GM19324 (cell line): ENCODE data around the gene SVBP.

ENCODE experiments used
- ATAC-seq: cut with Tn5 transposase; IDR thresholded peaks from one replicate; pipeline ENCODE4 v1.9.1; 2021; ENCODE audit warnings: mild to moderate bottlenecking, moderate library complexity; ENCODE audit not compliant: unreplicated experiment, low FRiP score

Gene SVBP

DNA sequence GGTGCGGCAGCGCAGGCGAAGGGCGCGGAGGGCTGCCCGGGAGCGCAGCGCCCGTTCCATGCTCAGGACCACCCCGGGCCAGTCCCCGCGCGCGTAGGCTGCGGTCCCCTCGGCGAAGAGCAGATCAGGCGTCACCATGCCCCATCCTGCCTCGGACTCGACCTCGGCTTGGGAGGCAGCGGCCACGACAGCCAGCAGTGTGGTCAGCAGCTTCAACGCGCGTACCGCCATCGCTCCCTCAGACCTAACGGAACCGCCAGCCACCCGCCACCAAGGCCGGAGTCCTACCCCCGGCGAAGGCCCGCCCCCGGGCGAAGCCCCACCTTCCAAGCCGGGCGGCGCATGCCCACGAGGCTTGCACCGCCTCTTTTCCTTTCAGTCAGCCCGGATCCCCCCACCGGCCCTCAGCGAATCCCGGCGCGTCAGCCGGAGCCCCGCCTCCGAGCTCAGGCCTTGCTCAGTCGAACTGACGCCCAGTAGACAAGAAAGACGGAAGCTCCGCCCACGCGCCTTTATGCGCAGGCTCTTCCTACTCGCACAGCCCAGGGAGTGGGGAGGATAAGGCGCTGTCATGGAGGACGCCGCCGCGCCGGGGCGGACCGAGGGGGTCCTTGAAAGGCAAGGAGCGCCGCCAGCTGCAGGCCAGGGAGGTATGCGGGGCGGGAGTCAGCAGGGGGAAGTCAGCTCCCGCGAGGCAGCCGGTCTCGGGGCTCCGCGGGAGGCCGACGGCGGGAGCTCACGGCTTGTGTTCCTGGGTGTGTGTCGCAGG lies 50.3 kb downstream of the SVBP start, which contains the start of the genes C1orf50 and P3H1:
C1orf50 (plus strand) TSS at position 509 of the 769 bp plus-strand sequence; CDS start at position 572, 63 bp downstream.
P3H1 (minus strand) TSS at position 288 of the 769 bp plus-strand sequence; CDS start at position 231, 57 bp downstream.
- peak; percentile 92 for ATAC-seq

DNA sequence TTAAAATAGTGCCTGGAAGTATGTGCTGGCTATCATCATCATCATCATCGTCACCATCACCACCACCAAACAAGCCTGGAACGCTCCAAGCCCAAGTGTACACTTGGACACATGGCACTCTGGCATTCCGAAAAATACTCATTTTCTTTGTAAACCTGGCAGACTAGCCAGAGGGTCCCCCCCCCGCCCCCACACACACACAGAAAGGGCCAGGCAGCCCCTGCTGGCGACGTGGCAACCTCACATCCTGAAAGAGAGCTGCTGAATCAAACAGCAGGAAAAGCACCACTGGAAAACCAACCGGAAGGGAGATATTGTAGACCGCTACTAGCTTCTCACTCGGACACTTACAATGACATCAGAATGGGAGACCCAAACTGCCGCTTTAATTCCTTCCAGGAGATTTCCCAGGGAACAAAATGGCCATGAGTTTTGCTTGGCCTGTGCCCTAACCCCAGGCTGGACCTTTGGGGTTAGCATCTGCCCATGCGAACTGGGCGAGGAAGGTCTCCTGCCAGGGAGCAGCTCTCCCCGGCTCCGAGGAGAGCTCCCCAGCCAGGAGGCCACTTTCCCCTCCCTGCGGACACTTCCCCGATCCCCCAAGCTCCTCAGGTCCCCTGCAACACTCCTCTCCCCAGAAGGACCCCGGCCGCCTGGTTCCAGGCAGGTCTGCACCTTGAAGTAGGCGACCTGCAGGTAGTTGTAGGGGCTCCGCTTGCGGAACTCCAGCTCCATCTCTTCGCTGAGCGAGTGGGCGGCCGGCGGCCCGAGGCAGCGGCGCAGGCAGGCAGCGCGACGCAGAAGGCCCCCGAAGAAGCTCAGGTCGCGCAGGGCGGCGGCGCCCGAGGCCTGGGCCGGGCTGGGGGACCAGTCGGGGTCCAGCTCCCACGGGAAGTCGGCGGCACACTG lies 51.1 kb downstream of the SVBP start:
- peak; percentile 4 for ATAC-seq

DNA sequence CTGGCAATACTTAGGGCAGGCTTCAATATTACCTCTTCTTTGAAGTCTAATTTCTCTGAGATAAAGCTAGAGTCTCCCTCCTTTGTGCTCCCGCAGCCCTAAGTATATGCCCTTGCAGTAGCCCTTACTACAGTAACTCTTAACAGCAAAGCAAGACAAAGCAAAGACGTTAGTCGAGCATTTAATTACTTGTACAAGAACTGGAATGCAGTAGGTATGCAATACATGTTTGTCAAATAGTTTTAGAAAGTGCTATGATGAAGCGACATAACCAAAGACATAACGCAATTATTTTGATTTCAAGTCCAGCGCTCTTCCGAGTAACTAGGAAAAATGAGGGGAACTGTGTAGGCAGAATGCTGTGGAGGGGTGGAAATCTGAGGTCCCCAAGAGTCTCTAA lies 51.9 kb downstream of the SVBP start:
- ATAC-seq: no peak

DNA sequence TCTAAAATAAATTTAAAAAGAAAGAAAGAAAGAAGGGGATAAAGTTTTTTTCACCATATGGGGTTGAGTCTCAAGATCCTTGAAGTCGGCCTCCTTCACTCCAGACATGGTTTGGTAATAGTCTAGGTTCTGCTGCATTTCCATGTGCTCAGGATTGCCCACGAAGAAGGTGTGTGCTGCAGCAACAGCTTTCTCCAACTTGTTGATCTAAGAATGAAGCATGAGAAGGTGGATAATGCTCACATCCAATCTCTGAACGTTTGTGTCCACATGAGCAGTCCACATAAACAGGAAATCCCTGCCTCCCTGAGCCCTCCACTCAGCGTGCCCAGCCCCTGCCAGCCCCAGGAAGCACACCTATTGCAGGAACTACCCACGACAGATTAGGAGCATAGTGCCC lies 54.9 kb downstream of the SVBP start:
- no peak for ATAC-seq

DNA sequence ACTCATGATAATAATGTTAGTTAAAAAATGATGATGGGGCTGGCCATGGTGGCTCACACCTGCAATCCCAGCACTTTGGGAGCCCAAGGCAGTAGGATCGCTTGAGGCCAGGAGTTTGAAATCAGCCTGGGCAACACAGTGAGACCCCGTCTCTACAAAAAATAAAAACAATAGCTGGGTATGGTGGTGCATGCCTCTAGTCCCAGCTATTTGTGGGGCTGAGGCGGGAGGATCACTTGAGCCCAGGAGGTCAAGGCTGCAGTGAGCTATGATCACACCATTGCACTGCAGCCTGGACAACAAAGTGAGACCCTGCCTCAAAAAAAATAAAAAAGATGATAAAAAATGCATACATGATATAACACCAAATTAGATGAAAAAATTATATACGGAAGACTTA lies 55.6 kb downstream of the SVBP start:
- no peak for ATAC-seq

DNA sequence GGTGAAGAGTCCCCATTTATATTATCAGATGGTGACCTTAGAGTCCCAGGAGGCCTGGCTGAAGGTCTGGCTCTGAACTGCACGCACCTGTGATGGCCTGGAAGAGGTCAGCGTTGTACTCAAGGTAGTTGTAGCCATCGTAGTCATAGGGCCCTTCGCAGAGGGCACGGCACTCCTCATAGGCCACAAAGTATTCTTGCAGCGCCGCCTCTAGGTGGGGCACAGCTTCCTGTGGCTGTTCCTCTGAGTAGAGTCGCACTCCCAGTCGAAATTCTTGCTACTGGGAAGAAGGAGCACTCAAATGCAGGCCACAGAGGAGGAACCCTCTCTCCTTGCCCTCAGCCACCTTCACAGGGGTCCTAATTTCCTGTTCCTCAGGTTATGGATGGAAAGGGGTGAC lies 58.1 kb downstream of the SVBP start:
- ATAC-seq: no peak

DNA sequence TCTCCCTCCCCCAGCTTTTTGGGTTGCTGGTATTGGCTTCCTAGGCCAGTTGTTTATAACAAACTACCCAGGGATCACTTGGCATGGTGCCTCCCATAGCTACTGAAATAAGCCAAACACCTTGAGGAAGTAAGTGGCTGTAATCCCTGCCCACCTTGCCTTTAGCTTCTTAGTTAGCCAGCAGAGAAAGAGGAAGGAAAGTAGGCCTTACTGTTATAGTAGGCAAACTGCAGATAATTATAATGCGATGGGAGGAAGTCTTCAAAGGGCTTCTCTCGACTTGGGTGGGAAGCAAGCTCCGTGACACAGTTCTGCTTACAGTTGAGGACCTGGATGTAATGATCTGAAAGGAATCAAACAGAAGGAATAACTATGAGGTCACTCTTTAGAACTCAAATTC lies 58.6 kb downstream of the SVBP start:
- ATAC-seq: no peak

DNA sequence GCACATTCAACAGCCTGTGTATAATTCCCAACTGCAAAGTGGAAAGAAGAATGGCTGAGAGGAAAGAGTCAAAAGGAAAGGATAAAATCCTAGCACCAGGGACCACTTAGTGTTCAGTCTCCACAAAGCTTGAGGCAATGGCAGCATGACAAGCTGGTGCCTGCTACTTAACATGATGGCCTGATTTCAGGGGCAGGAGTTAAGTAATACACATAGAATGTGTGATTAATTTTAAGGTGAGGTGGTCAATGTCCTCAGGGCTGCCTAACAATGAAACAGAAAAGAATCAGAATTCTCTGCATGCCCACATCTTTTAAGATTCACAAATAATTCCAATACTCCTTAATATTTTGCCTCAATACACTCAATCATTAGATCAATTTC lies 59.3 kb downstream of the SVBP start:
- ATAC-seq: no peak
